Endothelial cell of umbilical vein (primary cell): ENCODE measurements around the gene STK38L.

ENCODE experiments used
- EZH2 ChIP-seq: IDR thresholded peaks from 2 replicates; pipeline ENCODE4 v1.6.1; 2012; ENCODE audit warnings: borderline replicate concordance, low read depth, mild to moderate bottlenecking, moderate library complexity, low read length, inconsistent platforms; ENCODE audit not compliant: severe bottlenecking
- FOS ChIP-seq: IDR thresholded peaks from 2 replicates; pipeline ENCODE4 v1.6.1; 2011; ENCODE audit warnings: mild to moderate bottlenecking, low read length, moderate library complexity, borderline replicate concordance; ENCODE audit not compliant: insufficient read depth
- GATA2 ChIP-seq: IDR thresholded peaks from 2 replicates; pipeline ENCODE4 v1.7.0; 2011; ENCODE audit warnings: low read depth, mild to moderate bottlenecking, moderate library complexity, mixed read lengths, low read length; ENCODE audit not compliant: insufficient read length, insufficient read depth
- JUN ChIP-seq: IDR thresholded peaks from 2 replicates; pipeline ENCODE4 v1.6.1; 2011; ENCODE audit warnings: borderline replicate concordance, low read depth; ENCODE audit not compliant: insufficient read length, insufficient read depth
- MYC ChIP-seq: IDR thresholded peaks from one replicate; pipeline ENCODE4 v1.6.1; 2011; ENCODE audit warnings: mild to moderate bottlenecking, low read depth, low read length
- POLR2A ChIP-seq: IDR thresholded peaks from 2 replicates; pipeline ENCODE4 v1.6.1; 2012; ENCODE audit warnings: low read depth, mild to moderate bottlenecking, control low read depth, low read length
- POLR2AphosphoS5 ChIP-seq: IDR thresholded peaks from 2 replicates; pipeline ENCODE4 v1.6.1; 2012; ENCODE audit warnings: low read depth, mild to moderate bottlenecking, control low read depth, low read length, moderate library complexity; ENCODE audit not compliant: insufficient read depth
- TF ChIP-seq, protein P1 (sequence below), 2 donors: IDR thresholded peaks; 1 replicate in 1 of 2; 2 replicates in 1 of 2; pipeline ENCODE4 v1.5.1; 2011; ENCODE audit warnings: low read length in 2 of 2, mild to moderate bottlenecking in 2 of 2, moderate library complexity in 2 of 2, control low read depth in 1 of 2, inconsistent platforms in 1 of 2, low read depth in 1 of 2; ENCODE audit not compliant: insufficient read depth in 1 of 2; ENCODE audit errors: extremely low read depth in 1 of 2
- TF ChIP-seq, protein P2 (sequence below): IDR thresholded peaks from 2 replicates; pipeline ENCODE4 v1.6.1; 2011; ENCODE audit not compliant: insufficient read depth, insufficient read length

DNA sequence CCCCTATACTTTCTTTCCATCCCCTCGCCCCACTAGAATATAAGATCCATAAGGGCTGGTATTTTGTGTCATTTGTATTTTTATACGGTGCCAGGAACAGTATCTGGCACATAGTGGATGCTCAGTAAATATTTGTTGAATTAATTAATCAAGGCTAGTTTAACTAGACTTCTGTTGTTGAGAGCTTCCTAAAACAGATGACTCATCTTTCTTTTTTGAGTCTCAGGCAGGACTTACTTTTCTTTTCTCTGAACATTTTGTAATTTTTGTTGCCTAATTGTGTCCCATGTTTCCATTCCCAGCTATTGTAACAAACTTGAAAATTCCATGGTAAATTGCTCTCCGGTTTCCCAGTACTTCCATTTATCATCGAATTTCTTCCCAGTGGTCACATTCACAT, 16.7 kb downstream of the STK38L start:
- TF ChIP-seq, protein P1, sequence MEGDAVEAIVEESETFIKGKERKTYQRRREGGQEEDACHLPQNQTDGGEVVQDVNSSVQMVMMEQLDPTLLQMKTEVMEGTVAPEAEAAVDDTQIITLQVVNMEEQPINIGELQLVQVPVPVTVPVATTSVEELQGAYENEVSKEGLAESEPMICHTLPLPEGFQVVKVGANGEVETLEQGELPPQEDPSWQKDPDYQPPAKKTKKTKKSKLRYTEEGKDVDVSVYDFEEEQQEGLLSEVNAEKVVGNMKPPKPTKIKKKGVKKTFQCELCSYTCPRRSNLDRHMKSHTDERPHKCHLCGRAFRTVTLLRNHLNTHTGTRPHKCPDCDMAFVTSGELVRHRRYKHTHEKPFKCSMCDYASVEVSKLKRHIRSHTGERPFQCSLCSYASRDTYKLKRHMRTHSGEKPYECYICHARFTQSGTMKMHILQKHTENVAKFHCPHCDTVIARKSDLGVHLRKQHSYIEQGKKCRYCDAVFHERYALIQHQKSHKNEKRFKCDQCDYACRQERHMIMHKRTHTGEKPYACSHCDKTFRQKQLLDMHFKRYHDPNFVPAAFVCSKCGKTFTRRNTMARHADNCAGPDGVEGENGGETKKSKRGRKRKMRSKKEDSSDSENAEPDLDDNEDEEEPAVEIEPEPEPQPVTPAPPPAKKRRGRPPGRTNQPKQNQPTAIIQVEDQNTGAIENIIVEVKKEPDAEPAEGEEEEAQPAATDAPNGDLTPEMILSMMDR (IDR thresholded peaks at IDR 0.05; ENCODE audit: extremely low read depth in 1 of 2, insufficient read depth in 1 of 2, low read depth in 1 of 2, low read length in 2 of 2): no peak
- no peak for TF ChIP-seq POLR2A
- TF ChIP-seq, protein P2, sequence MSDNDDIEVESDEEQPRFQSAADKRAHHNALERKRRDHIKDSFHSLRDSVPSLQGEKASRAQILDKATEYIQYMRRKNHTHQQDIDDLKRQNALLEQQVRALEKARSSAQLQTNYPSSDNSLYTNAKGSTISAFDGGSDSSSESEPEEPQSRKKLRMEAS: no peak
- TF ChIP-seq EZH2: no peak
- TF ChIP-seq POLR2AphosphoS5: no peak
- TF ChIP-seq JUN: peak; percentile 40
- no peak for TF ChIP-seq MYC
- peak; percentile 47 for TF ChIP-seq FOS
- no peak for TF ChIP-seq GATA2
